ENCODE measurements around the gene KRTAP1-5.

GRCh38 chr17:41048441-41048840 is 21.4 kb upstream of the KRTAP1-5 start:
- TF ChIP-seq POLR2A (IDR thresholded peaks at IDR 0.05; ENCODE audit: low read depth, low read length), result no peak
- no peak for TF ChIP-seq EZH2 (IDR thresholded peaks at IDR 0.05; ENCODE audit: borderline replicate concordance, low read depth, low read length, severe bottlenecking)
- TF ChIP-seq, protein P1, sequence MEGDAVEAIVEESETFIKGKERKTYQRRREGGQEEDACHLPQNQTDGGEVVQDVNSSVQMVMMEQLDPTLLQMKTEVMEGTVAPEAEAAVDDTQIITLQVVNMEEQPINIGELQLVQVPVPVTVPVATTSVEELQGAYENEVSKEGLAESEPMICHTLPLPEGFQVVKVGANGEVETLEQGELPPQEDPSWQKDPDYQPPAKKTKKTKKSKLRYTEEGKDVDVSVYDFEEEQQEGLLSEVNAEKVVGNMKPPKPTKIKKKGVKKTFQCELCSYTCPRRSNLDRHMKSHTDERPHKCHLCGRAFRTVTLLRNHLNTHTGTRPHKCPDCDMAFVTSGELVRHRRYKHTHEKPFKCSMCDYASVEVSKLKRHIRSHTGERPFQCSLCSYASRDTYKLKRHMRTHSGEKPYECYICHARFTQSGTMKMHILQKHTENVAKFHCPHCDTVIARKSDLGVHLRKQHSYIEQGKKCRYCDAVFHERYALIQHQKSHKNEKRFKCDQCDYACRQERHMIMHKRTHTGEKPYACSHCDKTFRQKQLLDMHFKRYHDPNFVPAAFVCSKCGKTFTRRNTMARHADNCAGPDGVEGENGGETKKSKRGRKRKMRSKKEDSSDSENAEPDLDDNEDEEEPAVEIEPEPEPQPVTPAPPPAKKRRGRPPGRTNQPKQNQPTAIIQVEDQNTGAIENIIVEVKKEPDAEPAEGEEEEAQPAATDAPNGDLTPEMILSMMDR (IDR thresholded peaks at IDR 0.05; ENCODE audit: extremely low read depth in 1 of 2, insufficient read depth in 1 of 2, low read depth in 1 of 2, low read length in 2 of 2), result no peak
- TF ChIP-seq JUN (IDR thresholded peaks at IDR 0.05; ENCODE audit: borderline replicate concordance, insufficient read depth, insufficient read length, low read depth), result no peak
- TF ChIP-seq POLR2AphosphoS5 (IDR thresholded peaks at IDR 0.05; ENCODE audit: insufficient read depth, low read depth, low read length), result no peak
- TF ChIP-seq MAX (IDR thresholded peaks at IDR 0.05; ENCODE audit: insufficient read depth, insufficient read length), result no peak

All from endothelial cell of umbilical vein (primary cell).